Fibroblast of lung (primary cell): ENCODE measurements around the gene ZDHHC14.

Experiments used
- EZH2 ChIP-seq: IDR thresholded peaks from 2 replicates; pipeline ENCODE4 v1.5.1; 2012; ENCODE audit warnings: low read length, control low read depth, mild to moderate bottlenecking; ENCODE audit errors: missing control alignments
- TF ChIP-seq, protein P1 (sequence below), 2 donors: IDR thresholded peaks in 1 of 2; conservative IDR thresholded peaks in 1 of 2; 1 replicate in 1 of 2; 2 replicates in 1 of 2; pipeline ENCODE4 v1.5.1; 2011 to 2012; ENCODE audit warnings: low read length in 2 of 2, control low read depth in 1 of 2, inconsistent platforms in 1 of 2, low read depth in 1 of 2, mild to moderate bottlenecking in 1 of 2

DNA sequence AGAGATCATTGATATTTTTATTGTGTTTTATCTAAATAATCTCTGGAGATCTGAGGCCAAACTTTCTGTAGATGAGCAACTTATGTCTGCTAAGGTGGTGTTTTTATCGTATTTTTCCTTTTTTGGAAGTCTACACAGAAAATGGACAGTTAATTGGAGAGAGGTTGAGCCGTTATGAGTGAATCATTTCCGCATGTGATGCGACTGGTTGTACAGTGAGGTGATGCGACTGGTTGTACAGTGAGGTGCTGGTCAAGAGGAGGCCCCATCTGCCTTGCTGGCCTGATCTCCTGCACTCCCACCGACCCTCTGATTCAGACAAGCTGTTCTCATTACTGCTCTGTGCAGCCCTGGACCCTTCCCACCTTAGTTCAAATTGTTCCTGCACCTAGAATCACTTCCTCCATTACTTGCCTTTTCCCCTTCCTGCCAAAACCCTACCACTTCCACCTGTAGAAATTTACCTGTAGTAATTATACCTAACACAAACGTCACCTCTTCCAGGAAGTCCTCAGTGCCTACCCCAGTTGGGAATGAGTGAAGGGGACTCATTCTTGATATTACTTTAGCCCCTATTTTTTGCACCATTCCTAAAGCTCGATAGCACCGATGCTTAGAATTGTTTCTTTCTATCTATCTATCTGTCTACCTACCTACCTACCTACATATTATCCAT is 100.3 kb downstream of the ZDHHC14 start:
- TF ChIP-seq, protein P1, sequence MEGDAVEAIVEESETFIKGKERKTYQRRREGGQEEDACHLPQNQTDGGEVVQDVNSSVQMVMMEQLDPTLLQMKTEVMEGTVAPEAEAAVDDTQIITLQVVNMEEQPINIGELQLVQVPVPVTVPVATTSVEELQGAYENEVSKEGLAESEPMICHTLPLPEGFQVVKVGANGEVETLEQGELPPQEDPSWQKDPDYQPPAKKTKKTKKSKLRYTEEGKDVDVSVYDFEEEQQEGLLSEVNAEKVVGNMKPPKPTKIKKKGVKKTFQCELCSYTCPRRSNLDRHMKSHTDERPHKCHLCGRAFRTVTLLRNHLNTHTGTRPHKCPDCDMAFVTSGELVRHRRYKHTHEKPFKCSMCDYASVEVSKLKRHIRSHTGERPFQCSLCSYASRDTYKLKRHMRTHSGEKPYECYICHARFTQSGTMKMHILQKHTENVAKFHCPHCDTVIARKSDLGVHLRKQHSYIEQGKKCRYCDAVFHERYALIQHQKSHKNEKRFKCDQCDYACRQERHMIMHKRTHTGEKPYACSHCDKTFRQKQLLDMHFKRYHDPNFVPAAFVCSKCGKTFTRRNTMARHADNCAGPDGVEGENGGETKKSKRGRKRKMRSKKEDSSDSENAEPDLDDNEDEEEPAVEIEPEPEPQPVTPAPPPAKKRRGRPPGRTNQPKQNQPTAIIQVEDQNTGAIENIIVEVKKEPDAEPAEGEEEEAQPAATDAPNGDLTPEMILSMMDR (conservative IDR thresholded peaks at IDR 0.05 in 1 of 2, IDR thresholded peaks at IDR 0.05 in 1 of 2; ENCODE audit: low read depth in 1 of 2, low read length in 2 of 2): no peak
- no peak for TF ChIP-seq EZH2
